HG02973 (cell line): ENCODE data around the gene CMSS1.

Source experiments
- ATAC-seq: cut with Tn5 transposase; IDR thresholded peaks from one replicate; pipeline ENCODE4 v1.9.1; 2021; ENCODE audit warnings: moderate library complexity; ENCODE audit not compliant: unreplicated experiment

CMSS1 gene

GRCh38 chr3:99901200-99901926 lies 83.7 kb downstream of the CMSS1 start:
- ATAC-seq, result no peak

- no peak for ATAC-seq
Measured at GRCh38 chr3:99902091-99902490, 84.4 kb downstream of the CMSS1 start.

GRCh38 chr3:99903869-99904268 lies 86.2 kb downstream of the CMSS1 start:
- ATAC-seq, result no peak

- no peak for ATAC-seq
Measured at GRCh38 chr3:99907959-99908544, 90.4 kb downstream of the CMSS1 start.

- no peak for ATAC-seq
Measured at GRCh38 chr3:99909714-99910495, 92.2 kb downstream of the CMSS1 start.

GRCh38 chr3:99910752-99911290 lies 93.2 kb downstream of the CMSS1 start:
- ATAC-seq, result no peak

GRCh38 chr3:99911433-99911832 lies 93.8 kb downstream of the CMSS1 start:
- no peak for ATAC-seq

GRCh38 chr3:99915906-99916432 lies 98.3 kb downstream of the CMSS1 start:
- ATAC-seq, result no peak

GRCh38 chr3:99918715-99919114 lies 101.1 kb downstream of the CMSS1 start:
- no peak for ATAC-seq

GRCh38 chr3:99919694-99920093 lies 102.0 kb downstream of the CMSS1 start:
- no peak for ATAC-seq

GRCh38 chr3:99920481-99921376 lies 103.1 kb downstream of the CMSS1 start:
- no peak for ATAC-seq

- no peak for ATAC-seq
Measured at GRCh38 chr3:99921377-99921695, 103.7 kb downstream of the CMSS1 start.

- no peak for ATAC-seq
Measured at GRCh38 chr3:99921986-99922385, 104.3 kb downstream of the CMSS1 start.

- ATAC-seq, result no peak
Measured at GRCh38 chr3:99923873-99924272, 106.2 kb downstream of the CMSS1 start.

GRCh38 chr3:99925584-99926230 lies 108.0 kb downstream of the CMSS1 start:
- no peak for ATAC-seq

- ATAC-seq, result no peak
Measured at GRCh38 chr3:99927671-99928457, 110.2 kb downstream of the CMSS1 start.

GRCh38 chr3:99928771-99929744 lies 111.4 kb downstream of the CMSS1 start:
- no peak for ATAC-seq

GRCh38 chr3:99929745-99930139 lies 112.1 kb downstream of the CMSS1 start:
- ATAC-seq, result no peak
